HEK293T (cell line): ENCODE results near the gene PXN.

Experiments
- ARNT ChIP-seq: fragments of 450-650 bp; IDR thresholded peaks from 2 replicates; pipeline ENCODE4 v1.6.1; 2017; ENCODE audit warnings: mild to moderate bottlenecking
- BHLHE40 ChIP-seq: fragments of 450-650 bp; IDR thresholded peaks from 2 replicates; pipeline ENCODE4 v1.6.1; 2016; ENCODE audit warnings: mild to moderate bottlenecking, moderate library complexity, borderline replicate concordance
- ELF4 ChIP-seq: fragments of 450-650 bp; IDR thresholded peaks from 2 replicates; pipeline ENCODE4 v1.6.1; 2017; ENCODE audit warnings: antibody characterized with exemption
- FOXK2 ChIP-seq: fragments of 450-650 bp; IDR thresholded peaks from 2 replicates; pipeline ENCODE4 v1.6.1; 2016; ENCODE audit warnings: mild to moderate bottlenecking
- FOXM1 ChIP-seq: fragments of 450-650 bp; IDR thresholded peaks from 2 replicates; pipeline ENCODE4 v1.6.1; 2017; ENCODE audit warnings: mild to moderate bottlenecking, borderline replicate concordance
- HDGF ChIP-seq: fragments of 450-650 bp; IDR thresholded peaks from 2 replicates; pipeline ENCODE4 v1.6.1; 2017; ENCODE audit warnings: antibody characterized with exemption, borderline replicate concordance
- L3MBTL2 ChIP-seq: fragments of 450-650 bp; conservative IDR thresholded peaks from 2 replicates; pipeline ENCODE4 v1.6.1; 2016; ENCODE audit warnings: mild to moderate bottlenecking
- SP1 ChIP-seq: fragments of 450-650 bp; IDR thresholded peaks from 2 replicates; pipeline ENCODE4 v1.6.1; 2017
- TARDBP ChIP-seq: fragments of 450-650 bp; IDR thresholded peaks from 2 replicates; pipeline ENCODE4 v1.6.1; 2016

- no peak for TF ChIP-seq TARDBP
- TF ChIP-seq HDGF = no peak
- no peak for TF ChIP-seq ELF4
- no peak for TF ChIP-seq FOXK2
- TF ChIP-seq SP1 = no peak
- TF ChIP-seq BHLHE40 = no peak
- TF ChIP-seq FOXM1 = no peak
- TF ChIP-seq L3MBTL2 = no peak
- TF ChIP-seq ARNT = no peak
These were observed 83.4 kb downstream of the PXN start for GRCh38 chr12:120181991-120182631.
